ENCODE measurements around the gene CAPN3.

- TF ChIP-seq POLR2A (IDR thresholded peaks at IDR 0.05) (no peak), POLR2AphosphoS5 (IDR thresholded peaks at IDR 0.05) (no peak)
- TF ChIP-seq, protein P1, sequence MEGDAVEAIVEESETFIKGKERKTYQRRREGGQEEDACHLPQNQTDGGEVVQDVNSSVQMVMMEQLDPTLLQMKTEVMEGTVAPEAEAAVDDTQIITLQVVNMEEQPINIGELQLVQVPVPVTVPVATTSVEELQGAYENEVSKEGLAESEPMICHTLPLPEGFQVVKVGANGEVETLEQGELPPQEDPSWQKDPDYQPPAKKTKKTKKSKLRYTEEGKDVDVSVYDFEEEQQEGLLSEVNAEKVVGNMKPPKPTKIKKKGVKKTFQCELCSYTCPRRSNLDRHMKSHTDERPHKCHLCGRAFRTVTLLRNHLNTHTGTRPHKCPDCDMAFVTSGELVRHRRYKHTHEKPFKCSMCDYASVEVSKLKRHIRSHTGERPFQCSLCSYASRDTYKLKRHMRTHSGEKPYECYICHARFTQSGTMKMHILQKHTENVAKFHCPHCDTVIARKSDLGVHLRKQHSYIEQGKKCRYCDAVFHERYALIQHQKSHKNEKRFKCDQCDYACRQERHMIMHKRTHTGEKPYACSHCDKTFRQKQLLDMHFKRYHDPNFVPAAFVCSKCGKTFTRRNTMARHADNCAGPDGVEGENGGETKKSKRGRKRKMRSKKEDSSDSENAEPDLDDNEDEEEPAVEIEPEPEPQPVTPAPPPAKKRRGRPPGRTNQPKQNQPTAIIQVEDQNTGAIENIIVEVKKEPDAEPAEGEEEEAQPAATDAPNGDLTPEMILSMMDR (IDR thresholded peaks at IDR 0.05): no peak
Measured at GRCh38 chr15:42385206-42385979, 26.1 kb downstream of the CAPN3 start.

Data from sigmoid colon (tissue), 4 donors.